CD4-positive, alpha-beta T cell (primary cell): ENCODE data around the gene TNFRSF21. TPM values are rescaled to one million over a fixed set of nuclear protein-coding genes. Genes with fewer than 3 reads are reported as not detected.
A peak's percentile ranks its signal among the peaks of the same experiment; 100 is the strongest.

ENCODE experiments used
- ATAC-seq: fragments of 200-7000 bp; cut with Tn5 transposase; one replicate; pipeline ENCODE4 v1.10.0; 2022; ENCODE audit warnings: mild to moderate bottlenecking; ENCODE audit not compliant: poor library complexity
- CTCF ChIA-PET: fragments of 350-600 bp; sonication (Branson Sonifier 250); formaldehyde crosslinking; loops from one replicate; lab custom pipeline; 2021; ENCODE audit warnings: antibody characterized with exemption, inconsistent platforms; lab: Charles Lee
- POLR2A ChIA-PET: fragments of 350-600 bp; sonication (Branson Sonifier 250); formaldehyde crosslinking; loops from one replicate; lab custom pipeline; 2021; ENCODE audit warnings: antibody characterized with exemption, inconsistent platforms; lab: Charles Lee
- DNase-seq, 14 experiments: peaks; one replicate each; pipeline ENCODE4 v3.0.0-alpha.2; 2013 to 2020; ENCODE audit warnings: mixed read lengths in 2 of 14
- H3K27ac ChIP-seq, 2 donors: one replicate each; pipeline versions ENCODE4 v1.5.1 to v1.7.0; 2013; ENCODE audit warnings: low read length in 2 of 2, low read depth in 1 of 2, mild to moderate bottlenecking in 1 of 2
- H3K27me3 ChIP-seq, 2 experiments: 1 replicate in 1 of 2; 2 replicates in 1 of 2; pipeline versions ENCODE4 v1.6.1 to v1.7.0; 2013; ENCODE audit warnings: low read length in 2 of 2, control low read depth in 1 of 2, mild to moderate bottlenecking in 1 of 2, moderate library complexity in 1 of 2; ENCODE audit not compliant: insufficient read depth in 2 of 2, control insufficient read depth in 1 of 2
- H3K36me3 ChIP-seq: one replicate; pipeline ENCODE4 v1.6.1; 2013; ENCODE audit warnings: low read length, control low read depth; ENCODE audit not compliant: insufficient read depth
- H3K4me1 ChIP-seq: one replicate; pipeline ENCODE4 v1.6.1; 2013; ENCODE audit warnings: low read length, control low read depth; ENCODE audit not compliant: insufficient read depth
- H3K4me3 ChIP-seq: one replicate; pipeline ENCODE4 v1.5.1; 2013; ENCODE audit warnings: mild to moderate bottlenecking, low read length, moderate library complexity
- H3K9me3 ChIP-seq, 2 experiments: 1 replicate in 1 of 2; 2 replicates in 1 of 2; pipeline versions ENCODE4 v1.6.1 to v1.7.0; 2013; ENCODE audit warnings: low read length in 2 of 2, mild to moderate bottlenecking in 2 of 2, control low read depth in 1 of 2, moderate library complexity in 1 of 2; ENCODE audit not compliant: control insufficient read depth in 1 of 2, insufficient read depth in 1 of 2
- H3K27ac Mint-ChIP-seq: one replicate; pipeline ENCODE4 v1.8.0; 2020; ENCODE audit warnings: mixed read lengths
- H3K27me3 Mint-ChIP-seq: one replicate; pipeline ENCODE4 v1.8.0; 2021; ENCODE audit warnings: mixed read lengths
- H3K36me3 Mint-ChIP-seq: one replicate; pipeline ENCODE4 v1.8.0; 2021; ENCODE audit warnings: low read depth, mixed read lengths
- H3K4me1 Mint-ChIP-seq: one replicate; pipeline ENCODE4 v1.8.0; 2021; ENCODE audit warnings: low read depth, mixed read lengths
- H3K4me3 Mint-ChIP-seq: one replicate; pipeline ENCODE4 v1.8.0; 2020; ENCODE audit warnings: mild to moderate bottlenecking, mixed read lengths
- H3K9me3 Mint-ChIP-seq: one replicate; pipeline ENCODE4 v1.8.0; 2020; ENCODE audit warnings: mixed read lengths
- intact Hi-C, 2 experiments: fragments of 100-400 bp; cut with DNase I in 1 of 2; cut with micrococcal nuclease in 1 of 2; formaldehyde crosslinking; loops; one replicate each; pipeline versions ENCODE4 v1.15.1 to v1.9.0; 2023 to 2025; cut with DNase I, micrococcal nuclease
- total RNA-seq, 174 experiments: library from RNA in 2 of 174; stranded (reverse) in 2 of 174; gene quantifications; one replicate each; pipeline ENCODE4 v1.2.3 and lab custom pipeline; 2021 to 2026
- TF ChIP-seq, protein P1 (sequence below): fragments of 200-600 bp; IDR thresholded peaks from one replicate; pipeline ENCODE4 v1.8.0; 2022; ENCODE audit warnings: antibody characterized with exemption, mild to moderate bottlenecking

TNFRSF21 gene
- total RNA-seq, 2 experiments from 2014 or later, result 0.92 to 0.96 TPM

DNA sequence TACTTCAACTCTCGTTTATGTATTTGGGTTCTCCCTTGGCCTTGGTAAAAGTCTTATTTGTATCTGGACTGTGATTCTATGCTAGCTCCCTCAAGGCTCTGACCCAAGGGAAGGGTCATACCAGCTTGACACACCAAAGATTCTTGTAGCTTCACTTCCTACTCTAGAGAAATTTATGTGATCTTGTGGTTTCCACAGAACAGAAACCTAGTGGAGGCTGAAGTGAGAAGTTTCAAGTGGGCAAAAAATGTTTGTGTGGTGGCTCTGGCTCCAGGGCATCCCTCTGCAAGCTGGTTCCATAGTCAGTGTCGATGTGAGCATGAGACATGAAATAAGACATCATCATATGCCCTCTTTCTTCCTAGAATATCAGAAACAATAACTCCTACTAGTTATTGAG lies 48.1 kb upstream of the TNFRSF21 start:
- TF ChIP-seq, protein P1, sequence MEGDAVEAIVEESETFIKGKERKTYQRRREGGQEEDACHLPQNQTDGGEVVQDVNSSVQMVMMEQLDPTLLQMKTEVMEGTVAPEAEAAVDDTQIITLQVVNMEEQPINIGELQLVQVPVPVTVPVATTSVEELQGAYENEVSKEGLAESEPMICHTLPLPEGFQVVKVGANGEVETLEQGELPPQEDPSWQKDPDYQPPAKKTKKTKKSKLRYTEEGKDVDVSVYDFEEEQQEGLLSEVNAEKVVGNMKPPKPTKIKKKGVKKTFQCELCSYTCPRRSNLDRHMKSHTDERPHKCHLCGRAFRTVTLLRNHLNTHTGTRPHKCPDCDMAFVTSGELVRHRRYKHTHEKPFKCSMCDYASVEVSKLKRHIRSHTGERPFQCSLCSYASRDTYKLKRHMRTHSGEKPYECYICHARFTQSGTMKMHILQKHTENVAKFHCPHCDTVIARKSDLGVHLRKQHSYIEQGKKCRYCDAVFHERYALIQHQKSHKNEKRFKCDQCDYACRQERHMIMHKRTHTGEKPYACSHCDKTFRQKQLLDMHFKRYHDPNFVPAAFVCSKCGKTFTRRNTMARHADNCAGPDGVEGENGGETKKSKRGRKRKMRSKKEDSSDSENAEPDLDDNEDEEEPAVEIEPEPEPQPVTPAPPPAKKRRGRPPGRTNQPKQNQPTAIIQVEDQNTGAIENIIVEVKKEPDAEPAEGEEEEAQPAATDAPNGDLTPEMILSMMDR, result no peak
- peaks cover 0 to 6% of the 10 kb centered on the region in 2 experiments for H3K27me3 ChIP-seq
- H3K4me1 ChIP-seq, result no peaks in the 10 kb centered on the region
- Mint-ChIP-seq H3K36me3 (no peaks in the 10 kb centered on the region), H3K4me3 (no peak overlapping the region), H3K9me3 (no peaks in the 10 kb centered on the region), H3K27ac (no peak overlapping the region), H3K4me1 (no peaks in the 10 kb centered on the region), H3K27me3 (peaks cover 24% of the 10 kb centered on the region)
- intact Hi-C loops, result no loop called here
- no peak overlapping the region for H3K4me3 ChIP-seq
- no peaks in the 10 kb centered on the region for H3K36me3 ChIP-seq
- POLR2A ChIA-PET, result no interaction called here
- no peaks in the 10 kb centered on the region for H3K9me3 ChIP-seq
- no peak overlapping the region for H3K27ac ChIP-seq
- no peak for ATAC-seq
- CTCF ChIA-PET, result no interaction called here
- DNase-seq, result peak in 1 of 14 experiments; percentile 3

DNA sequence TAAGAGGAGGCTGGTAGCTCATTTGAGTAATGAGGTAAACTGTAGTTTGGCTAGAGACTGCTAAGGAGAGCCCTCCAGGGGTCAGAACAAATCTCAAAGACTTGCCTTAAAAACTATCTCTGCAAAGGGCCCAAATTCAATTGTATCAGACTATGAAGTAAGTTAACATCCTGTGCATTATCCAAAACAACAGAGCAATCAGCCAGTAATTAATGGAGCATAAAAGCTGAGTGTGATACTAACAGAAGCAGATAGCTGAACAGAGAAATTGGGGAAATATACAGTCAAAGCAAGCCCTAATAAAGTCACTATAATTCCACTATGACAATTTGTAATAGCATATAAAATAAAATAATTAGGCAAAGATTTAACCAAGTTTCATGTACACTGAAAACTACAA lies 45.8 kb upstream of the TNFRSF21 start:
- H3K27ac ChIP-seq, result no peak overlapping the region
- Mint-ChIP-seq H3K27ac (no peak overlapping the region), H3K4me1 (no peaks in the 10 kb centered on the region), H3K4me3 (no peak overlapping the region), H3K27me3 (peaks cover 24% of the 10 kb centered on the region), H3K36me3 (no peaks in the 10 kb centered on the region), H3K9me3 (no peaks in the 10 kb centered on the region)
- H3K4me1 ChIP-seq, result no peaks in the 10 kb centered on the region
- TF ChIP-seq, protein P1, result no peak
- CTCF ChIA-PET, result no interaction called here
- H3K27me3 ChIP-seq, result peaks cover 0 to 3% of the 10 kb centered on the region in 2 experiments
- no peak overlapping the region for H3K4me3 ChIP-seq
- no peak for ATAC-seq
- no peaks in the 10 kb centered on the region for H3K36me3 ChIP-seq
- POLR2A ChIA-PET, result no interaction called here
- intact Hi-C loops, result no loop called here
- no peaks in the 10 kb centered on the region for H3K9me3 ChIP-seq
- no peak for DNase-seq

DNA sequence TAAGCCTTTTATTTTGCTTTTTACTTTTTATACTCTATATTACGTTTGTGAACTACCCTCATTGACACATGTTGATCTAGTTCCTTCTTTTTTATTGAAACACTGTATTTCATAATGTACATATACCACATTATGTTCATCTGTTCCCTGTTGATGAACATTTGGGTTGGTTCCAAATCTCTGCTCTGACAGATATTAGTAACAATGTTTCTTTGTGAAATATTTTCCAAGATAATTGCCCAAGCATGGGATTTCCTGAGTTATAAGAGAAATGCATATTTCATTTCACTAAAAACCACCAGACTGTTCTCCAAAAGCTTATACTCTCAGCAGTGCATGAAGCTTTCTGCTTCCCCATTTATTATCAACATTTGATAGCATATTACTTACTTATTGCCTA lies 44.2 kb upstream of the TNFRSF21 start:
- H3K9me3 ChIP-seq, result no peaks in the 10 kb centered on the region
- H3K27me3 ChIP-seq, result peaks cover 0 to 3% of the 10 kb centered on the region in 2 experiments
- H3K4me1 ChIP-seq, result no peaks in the 10 kb centered on the region
- Mint-ChIP-seq H3K36me3 (no peaks in the 10 kb centered on the region), H3K27me3 (peaks cover 21% of the 10 kb centered on the region), H3K27ac (no peak overlapping the region), H3K9me3 (no peaks in the 10 kb centered on the region), H3K4me3 (no peak overlapping the region), H3K4me1 (no peaks in the 10 kb centered on the region)
- intact Hi-C loops, result no loop called here
- POLR2A ChIA-PET, result no interaction called here
- no peaks in the 10 kb centered on the region for H3K36me3 ChIP-seq
- ATAC-seq (no peak), DNase-seq (peak in 3 of 14 experiments; percentile 14 to 38 (median 32))
- no peak overlapping the region for H3K4me3 ChIP-seq
- TF ChIP-seq, protein P1, result no peak
- CTCF ChIA-PET, result no interaction called here
- H3K27ac ChIP-seq, result no peak overlapping the region
